Activated B cell treated with CpG ODN at 0.5 μM for 24 hours (primary cell): ENCODE data around the gene CD22. TPM values are rescaled to one million over a fixed set of nuclear protein-coding genes. Genes with fewer than 3 reads are reported as not detected.
A peak's percentile ranks its signal among the peaks of the same experiment; 100 is the strongest.

Experiments used
- ATAC-seq: fragments of 200-7000 bp; cut with Tn5 transposase; one replicate; pipeline ENCODE4 v1.10.0; 2021; ENCODE audit warnings: low read depth, mild to moderate bottlenecking, moderate library complexity
- CTCF ChIA-PET: fragments of 350-600 bp; sonication (Branson Sonifier 250); formaldehyde crosslinking; loops from one replicate; lab custom pipeline; 2021; ENCODE audit warnings: antibody characterized with exemption; lab: Charles Lee
- POLR2A ChIA-PET: fragments of 350-600 bp; sonication (Branson Sonifier 250); formaldehyde crosslinking; loops from one replicate; lab custom pipeline; 2021; ENCODE audit warnings: antibody characterized with exemption; lab: Charles Lee
- DNase-seq: peaks from one replicate; pipeline ENCODE4 v3.0.0; 2022
- H3K27ac Mint-ChIP-seq: one replicate; pipeline ENCODE4 v1.8.0; 2020; ENCODE audit warnings: mixed read lengths
- H3K27me3 Mint-ChIP-seq: one replicate; pipeline ENCODE4 v1.8.0; 2021; ENCODE audit warnings: mixed read lengths
- H3K36me3 Mint-ChIP-seq: one replicate; pipeline ENCODE4 v1.8.0; 2021; ENCODE audit warnings: low read depth, mixed read lengths
- H3K4me1 Mint-ChIP-seq: one replicate; pipeline ENCODE4 v1.8.0; 2021; ENCODE audit warnings: mixed read lengths
- H3K4me3 Mint-ChIP-seq: one replicate; pipeline ENCODE4 v1.8.0; 2020; ENCODE audit warnings: mild to moderate bottlenecking, mixed read lengths
- H3K9me3 Mint-ChIP-seq: one replicate; pipeline ENCODE4 v1.8.0; 2020; ENCODE audit warnings: mixed read lengths
- CTCF ChIP-seq: fragments of 200-600 bp; IDR thresholded peaks from one replicate; pipeline ENCODE4 v1.8.0; 2022; ENCODE audit warnings: antibody characterized with exemption, mild to moderate bottlenecking
- intact Hi-C: fragments of 100-400 bp; cut with micrococcal nuclease; formaldehyde crosslinking; loops from one replicate; pipeline ENCODE4 v1.15.1; 2024
- total RNA-seq: library from RNA; stranded (reverse); gene quantifications from 2 replicates; pipeline ENCODE4 v1.2.3, GENCODE V29; 2022

The CD22 gene
- total RNA-seq: 920 and 1,096 TPM in 2 replicates

GRCh38 chr19:35328851-35329285 lies at the start of gene CD22:
Gene CD22 (plus strand): TSS chr19:35329187. CDS start chr19:35332041, 2,854 bp downstream.
- DNase-seq: peak; percentile 68
- peaks cover 45% of the 10 kb centered on the region for H3K36me3 Mint-ChIP-seq
- CTCF ChIA-PET: interaction anchor here (1.4 to 2.3 kb wide), 2 partner anchors 19 to 139 kb away, joined by 3 to 6 read pairs; partner anchors contain the start of gene FFAR1
- POLR2A ChIA-PET: interaction anchor here (1.1 to 17.7 kb wide), 11 partner anchors 9 to 133 kb away, joined by 4 to 645 read pairs (median 7); partner anchors contain the start of genes FFAR1 and USF2
- intact Hi-C loops: loop anchor here (2.0 to 10.0 kb wide), 3 partner anchors 48 to 386 kb away; partner anchors contain the start of genes FXYD7 and KMT2B
- H3K4me1 Mint-ChIP-seq: peaks cover 84% of the 10 kb centered on the region
- no peaks in the 10 kb centered on the region for H3K27me3 Mint-ChIP-seq
- ATAC-seq: peak; percentile 65
- peak within 1 kb of the TSS; percentile 90 for H3K4me3 Mint-ChIP-seq
- peak within 1 kb of the TSS; percentile 94 for H3K27ac Mint-ChIP-seq
- no peak for TF ChIP-seq CTCF
- H3K9me3 Mint-ChIP-seq: no peaks in the 10 kb centered on the region

GRCh38 chr19:35279374-35279773 lies 49.6 kb upstream of the CD22 start:
- ChIA-PET POLR2A (interaction anchor here (1.0 to 4.7 kb wide), 4 partner anchors 9 to 68 kb away, joined by 3 to 26 read pairs (median 4); partner anchors contain the start of gene FFAR1), CTCF (interaction anchor here (1.5 kb wide), 1 partner anchor 190 kb away, joined by 4 read pairs; no protein-coding TSS in a partner anchor)
- TF ChIP-seq CTCF: no peak
- DNase-seq (no peak), ATAC-seq (no peak)
- no peaks in the 10 kb centered on the region for H3K9me3 Mint-ChIP-seq
- no peak overlapping the region for H3K27ac Mint-ChIP-seq
- no peak overlapping the region for H3K4me3 Mint-ChIP-seq
- intact Hi-C loops: no loop called here
- H3K36me3 Mint-ChIP-seq: peaks cover 56% of the 10 kb centered on the region
- no peaks in the 10 kb centered on the region for H3K27me3 Mint-ChIP-seq
- peaks cover 42% of the 10 kb centered on the region for H3K4me1 Mint-ChIP-seq

- no peaks in the 10 kb centered on the region for H3K9me3 Mint-ChIP-seq
- H3K27ac Mint-ChIP-seq: peak overlapping the region; percentile 75
- DNase-seq (no peak), ATAC-seq (peak; percentile 33)
- no peak overlapping the region for H3K4me3 Mint-ChIP-seq
- H3K36me3 Mint-ChIP-seq: peaks cover 47% of the 10 kb centered on the region
- intact Hi-C loops: loop anchor here (2.0 kb wide), 2 partner anchors 15 to 49 kb away; partner anchors contain the start of gene CD22
- CTCF ChIA-PET: interaction anchor here (1.5 kb wide), 1 partner anchor 189 kb away, joined by 4 read pairs; no protein-coding TSS in a partner anchor
- H3K27me3 Mint-ChIP-seq: no peaks in the 10 kb centered on the region
- H3K4me1 Mint-ChIP-seq: peaks cover 45% of the 10 kb centered on the region
- no peak for TF ChIP-seq CTCF
- POLR2A ChIA-PET: interaction anchor here (0.6 to 4.7 kb wide), 7 partner anchors 9 to 157 kb away, joined by 3 to 26 read pairs (median 7); partner anchors contain the start of gene FFAR1
Observed at GRCh38 chr19:35279985-35280821, 48.8 kb upstream of the CD22 start.

GRCh38 chr19:35281303-35281702 lies 47.7 kb upstream of the CD22 start:
- intact Hi-C loops: loop anchor here (2.0 kb wide), 2 partner anchors 13 to 47 kb away; partner anchors contain the start of gene CD22
- Mint-ChIP-seq H3K4me3 (no peak overlapping the region), H3K27me3 (no peaks in the 10 kb centered on the region), H3K9me3 (no peaks in the 10 kb centered on the region), H3K4me1 (peaks cover 47% of the 10 kb centered on the region), H3K27ac (peak overlapping the region; percentile 75), H3K36me3 (peaks cover 38% of the 10 kb centered on the region)
- ATAC-seq (peak; percentile 32), DNase-seq (no peak)
- ChIA-PET CTCF (interaction anchor here (1.3 kb wide), 1 partner anchor 65 kb away, joined by 3 read pairs; no protein-coding TSS in a partner anchor), POLR2A (interaction anchor here (0.5 to 4.7 kb wide), 13 partner anchors 8 to 195 kb away, joined by 3 to 26 read pairs (median 6); partner anchors contain the start of genes FFAR1 and USF2)
- TF ChIP-seq CTCF: no peak
